Tibial artery (tissue), 4 donors: ENCODE data around the gene SPACA4.

Experiments
- DNase-seq, 2 donors: peaks; one replicate each; pipeline ENCODE4 v3.0.0-alpha.2; 2019
- H3K27ac ChIP-seq, 2 donors: fragments of 200-600 bp; sonication (generic) in 1 of 2; 1 replicate in 1 of 2; 2 replicates in 1 of 2; pipeline ENCODE4 v1.5.1; 2018 to 2019; ENCODE audit warnings: mild to moderate bottlenecking in 1 of 2
- H3K27me3 ChIP-seq, 2 donors: fragments of 200-600 bp; sonication (generic) in 1 of 2; one replicate each; pipeline versions ENCODE4 v1.5.1 to v1.6.0; 2016 to 2019
- H3K36me3 ChIP-seq, 3 donors: fragments of 200-600 bp; sonication (generic) in 2 of 3; one replicate each; pipeline ENCODE4 v1.5.1; 2016 to 2019; ENCODE audit warnings: mild to moderate bottlenecking in 2 of 3
- H3K4me1 ChIP-seq, 4 donors: fragments of 200-600 bp; sonication (generic) in 2 of 4; 1 replicate in 3 of 4; 2 replicates in 1 of 4; pipeline ENCODE4 v1.5.1; 2016 to 2019
- H3K4me3 ChIP-seq, 2 donors: fragments of 200-600 bp; sonication (generic) in 1 of 2; 1 replicate in 1 of 2; 2 replicates in 1 of 2; pipeline ENCODE4 v1.5.1; 2018 to 2019; ENCODE audit warnings: mild to moderate bottlenecking in 2 of 2
- H3K9me3 ChIP-seq, 3 donors: fragments of 200-600 bp; sonication (generic) in 1 of 3; one replicate each; pipeline ENCODE4 v1.5.1; 2016 to 2019
- CTCF ChIP-seq, 2 experiments: fragments of 200-600 bp in 1 of 2; fragments of 450-650 bp in 1 of 2; IDR thresholded peaks; one replicate each; pipeline ENCODE4 v1.5.1; 2017 to 2019; ENCODE audit warnings: antibody characterized with exemption in 2 of 2, mild to moderate bottlenecking in 1 of 2, moderate library complexity in 1 of 2
- intact Hi-C: fragments of 100-400 bp; cut with DNase I; formaldehyde crosslinking; loops from one replicate; pipeline ENCODE4 v1.15.0; 2023; ENCODE audit warnings: low total_unique reads

SPACA4 gene

DNA sequence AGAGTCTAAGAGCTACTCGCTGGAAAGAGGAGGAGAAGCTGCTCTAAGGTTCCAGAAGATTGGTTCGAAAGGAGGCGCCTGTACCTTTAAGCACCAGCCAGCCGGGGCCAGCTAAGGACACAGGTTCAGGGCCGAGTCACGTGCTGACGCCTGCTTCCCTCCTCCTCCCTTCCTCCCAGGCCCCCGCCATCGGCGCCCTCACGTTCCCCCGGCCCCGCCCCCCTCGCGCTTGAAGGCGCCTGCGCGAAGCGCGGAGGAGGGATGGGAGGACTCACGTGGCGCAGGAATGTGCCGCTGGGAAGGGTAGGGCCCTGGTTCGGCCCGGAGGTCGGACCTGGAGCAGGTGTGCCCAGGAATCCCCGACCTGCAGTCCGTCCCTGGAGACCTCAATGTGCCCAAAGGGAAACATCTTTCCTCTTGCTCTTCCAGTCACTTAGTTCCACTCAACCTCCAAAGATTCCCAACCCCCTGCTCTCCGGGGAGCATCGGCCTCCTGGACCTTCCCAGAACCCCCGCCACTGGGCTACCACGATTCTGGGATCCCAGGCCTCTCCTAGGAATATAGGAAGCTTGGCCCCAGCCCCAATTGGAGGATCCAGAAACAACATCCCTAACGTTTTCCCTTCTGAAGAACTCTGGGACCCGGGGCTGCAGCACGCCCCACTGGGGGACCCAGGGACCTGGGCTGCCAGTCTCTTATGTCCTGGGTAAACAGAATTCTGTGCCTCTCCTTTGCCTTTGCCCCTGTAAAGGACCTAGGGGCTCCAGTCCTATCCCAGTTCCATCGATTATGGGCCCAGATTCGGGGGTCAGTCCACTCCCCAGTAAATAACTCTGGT, 28.1 kb downstream of the SPACA4 start:
- no peaks in the 10 kb centered on the region for H3K9me3 ChIP-seq
- no peaks in the 10 kb centered on the region for H3K27me3 ChIP-seq
- peak overlapping the region; percentile 73 to 75 for H3K4me3 ChIP-seq
- H3K4me1 ChIP-seq, result peaks cover 5 to 65% (median 51%) of the 10 kb centered on the region in 4 donors
- H3K27ac ChIP-seq, result peak overlapping the region; percentile 91 to 96
- peak; percentile 97 to 99 for DNase-seq
- peaks cover 0 to 28% (median 0%) of the 10 kb centered on the region in 3 donors for H3K36me3 ChIP-seq
- intact Hi-C loops, result no loop called here
- no peak for TF ChIP-seq CTCF (IDR thresholded peaks at IDR 0.05)

- peaks cover 0 to 20% (median 0%) of the 10 kb centered on the region in 3 donors for H3K36me3 ChIP-seq
- H3K4me3 ChIP-seq, result peak overlapping the region; percentile 73 to 75
- H3K4me1 ChIP-seq, result peaks cover 5 to 57% (median 46%) of the 10 kb centered on the region in 4 donors
- H3K27me3 ChIP-seq, result no peaks in the 10 kb centered on the region
- intact Hi-C loops, result no loop called here
- H3K27ac ChIP-seq, result peak overlapping the region; percentile 91 to 96
- peak; percentile 62 to 90 for DNase-seq
- TF ChIP-seq CTCF (IDR thresholded peaks at IDR 0.05), result no peak
- H3K9me3 ChIP-seq, result no peaks in the 10 kb centered on the region
Observed at GRCh38 chr19:48635263-48635965, 28.9 kb downstream of the SPACA4 start.

- peak overlapping the region; percentile 73 to 75 for H3K4me3 ChIP-seq
- H3K27ac ChIP-seq, result peak overlapping the region; percentile 91 to 96
- no peak for TF ChIP-seq CTCF (IDR thresholded peaks at IDR 0.05)
- H3K36me3 ChIP-seq, result peaks cover 0 to 12% (median 0%) of the 10 kb centered on the region in 3 donors
- intact Hi-C loops, result no loop called here
- peaks cover 5 to 54% (median 43%) of the 10 kb centered on the region in 4 donors for H3K4me1 ChIP-seq
- H3K27me3 ChIP-seq, result no peaks in the 10 kb centered on the region
- no peaks in the 10 kb centered on the region for H3K9me3 ChIP-seq
- DNase-seq, result peak; percentile 62 to 83
Observed at GRCh38 chr19:48635966-48636858, 29.7 kb downstream of the SPACA4 start.

DNA sequence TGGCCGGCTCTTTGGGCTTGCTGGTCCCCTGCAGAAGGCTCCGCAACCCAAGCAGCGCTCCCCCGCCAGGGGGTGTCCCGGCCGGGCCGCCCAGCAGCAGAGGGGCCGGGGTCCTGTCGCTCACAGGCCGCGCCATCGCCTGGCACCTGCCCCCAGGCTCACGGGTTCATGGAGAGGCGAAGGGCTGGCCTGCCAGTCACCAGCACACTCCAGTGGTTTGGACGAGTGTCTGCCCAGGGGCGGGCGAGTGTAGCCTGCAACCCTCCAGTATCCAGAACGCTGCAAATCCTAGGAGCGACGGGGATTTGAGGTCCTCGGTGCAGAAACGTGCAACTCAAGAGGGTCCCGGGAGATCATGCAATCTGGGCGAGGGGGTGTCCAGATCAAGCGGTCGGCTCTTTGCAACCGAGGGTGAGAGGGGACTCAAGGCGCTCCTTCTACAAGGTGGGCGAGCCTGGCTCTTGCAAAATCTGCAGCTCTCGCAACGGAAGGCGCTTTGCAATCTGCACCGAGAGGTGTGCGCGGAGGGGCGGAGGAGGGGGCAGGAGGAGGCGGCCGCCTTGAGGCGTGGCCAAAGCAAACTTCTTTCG, 30.4 kb downstream of the SPACA4 start, which contains the start of gene DBP:
DBP (minus strand) TSS at position 521 of the 590 bp plus-strand sequence; CDS start at position 136, 385 bp downstream.
- H3K4me1 ChIP-seq, result peaks cover 5 to 54% (median 42%) of the 10 kb centered on the region in 4 donors
- TF ChIP-seq CTCF (IDR thresholded peaks at IDR 0.05), result peak; percentile 8 to 20
- intact Hi-C loops, result no loop called here

More for the DNA sequence above, 30.4 kb downstream of the SPACA4 start, which contains the start of gene DBP:
- no peaks in the 10 kb centered on the region for H3K27me3 ChIP-seq
- H3K36me3 ChIP-seq, result peaks cover 0 to 6% (median 0%) of the 10 kb centered on the region in 3 donors
- H3K4me3 ChIP-seq, result peak within 1 kb of the TSS; percentile 73 to 75
- peak; percentile 63 to 87 for DNase-seq
- H3K9me3 ChIP-seq, result no peaks in the 10 kb centered on the region
- H3K27ac ChIP-seq, result peak within 1 kb of the TSS; percentile 91 to 96
